SK-N-SH treated with all-trans-retinoic acid at 6 μM for 48 hours (cell line): Measurements from ENCODE around the gene MREG.

ENCODE experiments used
- ATAC-seq: fragments of 200-7000 bp; cut with Tn5 transposase; 3 replicates; pipeline ENCODE4 v1.9.1; 2020; ENCODE audit warnings: mild to moderate bottlenecking, moderate library complexity
- ARNTL ChIP-seq: fragments of 450-650 bp; formaldehyde crosslinking; IDR thresholded peaks from 2 replicates; pipeline ENCODE4 v1.5.0; 2020; ENCODE audit warnings: low read depth, mild to moderate bottlenecking, moderate library complexity, borderline replicate concordance
- BACH2 ChIP-seq: fragments of 250-450 bp; sonication (Bioruptor Pico); IDR thresholded peaks from 2 replicates; pipeline ENCODE4 v1.9.0; 2021; ENCODE audit warnings: mild to moderate bottlenecking, borderline replicate concordance
- CSDC2 ChIP-seq: fragments of 250-450 bp; sonication (Bioruptor Pico); IDR thresholded peaks from 2 replicates; pipeline ENCODE4 v1.5.0; 2020; ENCODE audit warnings: mild to moderate bottlenecking, moderate library complexity
- ESRRG ChIP-seq: fragments of 250-450 bp; sonication (Bioruptor Pico); IDR thresholded peaks from 2 replicates; pipeline ENCODE4 v1.6.1; 2021; ENCODE audit warnings: mild to moderate bottlenecking
- GLIS3 ChIP-seq: fragments of 250-450 bp; sonication (Bioruptor Pico); IDR thresholded peaks from 2 replicates; pipeline ENCODE4 v1.5.0; 2020; ENCODE audit warnings: mild to moderate bottlenecking, moderate library complexity
- OSR1 ChIP-seq: fragments of 250-450 bp; sonication (Bioruptor Pico); IDR thresholded peaks from 2 replicates; pipeline ENCODE4 v1.8.0; 2022; ENCODE audit warnings: moderate library complexity, mild to moderate bottlenecking, inconsistent platforms
- PPARA ChIP-seq: fragments of 250-450 bp; sonication (Bioruptor Pico); IDR thresholded peaks from 2 replicates; pipeline ENCODE4 v1.5.0; 2020; ENCODE audit warnings: mild to moderate bottlenecking, borderline replicate concordance
- RARB ChIP-seq: fragments of 250-450 bp; sonication (Bioruptor Pico); IDR thresholded peaks from 2 replicates; pipeline ENCODE4 v1.8.0; 2021; ENCODE audit warnings: mild to moderate bottlenecking, moderate library complexity
- SNAI2 ChIP-seq: fragments of 250-450 bp; sonication (Bioruptor Pico); IDR thresholded peaks from 2 replicates; pipeline ENCODE4 v1.5.0; 2020; ENCODE audit warnings: mild to moderate bottlenecking, moderate library complexity
- TOX ChIP-seq: fragments of 250-450 bp; sonication (Bioruptor Pico); IDR thresholded peaks from 2 replicates; pipeline ENCODE4 v1.8.0; 2021; ENCODE audit warnings: mild to moderate bottlenecking, moderate library complexity, borderline replicate concordance
- ZFP3 ChIP-seq: fragments of 250-450 bp; sonication (Bioruptor Pico); IDR thresholded peaks from 2 replicates; pipeline ENCODE4 v1.5.0; 2020; ENCODE audit warnings: mild to moderate bottlenecking, moderate library complexity
- ZFP30 ChIP-seq: fragments of 450-650 bp; formaldehyde crosslinking; IDR thresholded peaks from 2 replicates; pipeline ENCODE4 v1.5.0; 2022; ENCODE audit warnings: mild to moderate bottlenecking, moderate library complexity
- ZNF565 ChIP-seq: fragments of 450-650 bp; formaldehyde crosslinking; conservative IDR thresholded peaks from 2 replicates; pipeline ENCODE4 v1.5.0; 2020; ENCODE audit warnings: low read depth, mild to moderate bottlenecking, moderate library complexity
- ZNF70 ChIP-seq: fragments of 450-650 bp; formaldehyde crosslinking; IDR thresholded peaks from 2 replicates; pipeline ENCODE4 v1.5.0; 2020; ENCODE audit warnings: mild to moderate bottlenecking, moderate library complexity
- ZNF8 ChIP-seq: fragments of 450-650 bp; formaldehyde crosslinking; IDR thresholded peaks from 2 replicates; pipeline ENCODE4 v1.5.0; 2020; ENCODE audit warnings: mild to moderate bottlenecking, moderate library complexity
- TF ChIP-seq, protein P1 (sequence below): fragments of 250-450 bp; sonication (Bioruptor Pico); IDR thresholded peaks from 2 replicates; pipeline ENCODE4 v1.8.0; 2021; ENCODE audit warnings: low read depth, mild to moderate bottlenecking, moderate library complexity, borderline replicate concordance
- TF ChIP-seq, protein P2 (sequence below): fragments of 250-450 bp; sonication (Bioruptor Pico); IDR thresholded peaks from 2 replicates; pipeline ENCODE4 v1.5.0; 2020; ENCODE audit warnings: mild to moderate bottlenecking, moderate library complexity
- TF ChIP-seq, protein P3 (sequence below): fragments of 250-450 bp; sonication (Bioruptor Pico); IDR thresholded peaks from 2 replicates; pipeline ENCODE4 v1.8.0; 2020; ENCODE audit warnings: mild to moderate bottlenecking, moderate library complexity, borderline replicate concordance
- TF ChIP-seq, protein P4 (sequence below): fragments of 250-450 bp; sonication (Bioruptor Pico); IDR thresholded peaks from 2 replicates; pipeline ENCODE4 v1.5.1; 2020; ENCODE audit warnings: low read depth, mild to moderate bottlenecking, moderate library complexity

The MREG gene

DNA sequence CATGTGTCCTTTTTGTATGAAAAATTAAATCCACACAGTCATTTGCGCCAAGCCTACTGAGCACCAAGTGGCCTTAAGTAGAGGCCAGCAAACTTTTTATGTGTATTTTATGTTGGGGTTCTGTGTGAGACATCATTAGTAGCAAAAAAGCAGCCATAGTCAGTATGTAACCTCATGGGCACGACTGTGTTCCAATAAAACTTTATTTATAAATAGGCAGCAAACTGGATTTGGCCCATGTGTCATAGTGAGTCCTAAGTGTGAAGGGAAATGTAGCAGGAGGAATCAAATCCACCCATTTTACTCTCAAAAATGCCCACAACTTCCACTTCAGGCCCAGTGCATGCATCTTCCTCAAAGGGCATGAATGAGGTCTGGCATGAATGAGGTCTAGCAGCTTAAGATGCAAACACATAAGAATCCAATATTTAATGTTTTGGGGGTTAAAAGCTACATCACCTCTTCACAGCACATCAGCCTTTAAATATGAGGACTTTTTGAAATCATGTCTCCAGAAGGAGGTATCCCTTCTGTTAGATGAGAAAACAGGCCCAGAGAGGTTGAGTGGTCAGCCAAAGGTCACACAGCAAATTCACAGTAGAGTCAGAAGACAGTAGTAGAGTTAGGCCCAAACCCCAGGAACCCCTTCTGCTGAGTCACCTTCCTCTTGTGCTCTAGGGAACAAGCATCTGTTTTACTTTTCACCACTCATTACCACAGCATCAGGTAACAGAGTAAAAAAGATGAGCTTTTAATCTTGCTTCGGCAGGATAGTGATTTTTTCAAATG is 45.6 kb downstream of the MREG start (continued):
- no peak for TF ChIP-seq BACH2 (CRISPR knock-in tag)
- TF ChIP-seq TOX (CRISPR knock-in tag) = no peak
- TF ChIP-seq SNAI2 = no peak

DNA sequence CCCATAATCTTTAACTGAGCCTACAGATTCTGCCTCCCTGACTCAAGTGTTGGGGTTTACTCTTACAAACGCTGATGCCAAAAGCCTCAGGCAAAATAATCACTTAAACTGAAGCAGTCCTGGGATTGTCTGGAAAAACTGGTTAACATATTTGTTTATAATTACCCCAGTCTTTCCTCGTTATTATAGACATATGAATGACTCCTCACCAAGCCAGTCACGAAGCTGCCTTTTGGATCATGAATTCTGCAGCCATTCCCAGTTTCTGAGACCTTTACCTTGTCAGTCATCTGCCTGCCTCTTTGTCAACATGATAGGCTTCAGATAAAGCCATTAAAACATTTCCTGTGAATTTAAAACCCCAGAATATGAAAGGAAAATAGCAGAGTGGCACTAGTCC is 46.4 kb downstream of the MREG start:
- no peak for ATAC-seq
- TF ChIP-seq OSR1 (CRISPR knock-in tag) = no peak
- no peak for TF ChIP-seq ZFP30 (CRISPR knock-in tag)
- no peak for TF ChIP-seq SNAI2
- TF ChIP-seq, protein P1, sequence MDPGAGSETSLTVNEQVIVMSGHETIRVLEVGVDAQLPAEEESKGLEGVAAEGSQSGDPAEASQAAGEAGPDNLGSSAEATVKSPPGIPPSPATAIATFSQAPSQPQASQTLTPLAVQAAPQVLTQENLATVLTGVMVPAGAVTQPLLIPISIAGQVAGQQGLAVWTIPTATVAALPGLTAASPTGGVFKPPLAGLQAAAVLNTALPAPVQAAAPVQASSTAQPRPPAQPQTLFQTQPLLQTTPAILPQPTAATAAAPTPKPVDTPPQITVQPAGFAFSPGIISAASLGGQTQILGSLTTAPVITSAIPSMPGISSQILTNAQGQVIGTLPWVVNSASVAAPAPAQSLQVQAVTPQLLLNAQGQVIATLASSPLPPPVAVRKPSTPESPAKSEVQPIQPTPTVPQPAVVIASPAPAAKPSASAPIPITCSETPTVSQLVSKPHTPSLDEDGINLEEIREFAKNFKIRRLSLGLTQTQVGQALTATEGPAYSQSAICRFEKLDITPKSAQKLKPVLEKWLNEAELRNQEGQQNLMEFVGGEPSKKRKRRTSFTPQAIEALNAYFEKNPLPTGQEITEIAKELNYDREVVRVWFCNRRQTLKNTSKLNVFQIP (CRISPR knock-in tag) = no peak
- no peak for TF ChIP-seq GLIS3 (CRISPR knock-in tag)
- TF ChIP-seq ZNF565 (CRISPR knock-in tag) = no peak
- TF ChIP-seq BACH2 (CRISPR knock-in tag) = no peak
- TF ChIP-seq RARB (CRISPR knock-in tag) = no peak
- TF ChIP-seq, protein P2, sequence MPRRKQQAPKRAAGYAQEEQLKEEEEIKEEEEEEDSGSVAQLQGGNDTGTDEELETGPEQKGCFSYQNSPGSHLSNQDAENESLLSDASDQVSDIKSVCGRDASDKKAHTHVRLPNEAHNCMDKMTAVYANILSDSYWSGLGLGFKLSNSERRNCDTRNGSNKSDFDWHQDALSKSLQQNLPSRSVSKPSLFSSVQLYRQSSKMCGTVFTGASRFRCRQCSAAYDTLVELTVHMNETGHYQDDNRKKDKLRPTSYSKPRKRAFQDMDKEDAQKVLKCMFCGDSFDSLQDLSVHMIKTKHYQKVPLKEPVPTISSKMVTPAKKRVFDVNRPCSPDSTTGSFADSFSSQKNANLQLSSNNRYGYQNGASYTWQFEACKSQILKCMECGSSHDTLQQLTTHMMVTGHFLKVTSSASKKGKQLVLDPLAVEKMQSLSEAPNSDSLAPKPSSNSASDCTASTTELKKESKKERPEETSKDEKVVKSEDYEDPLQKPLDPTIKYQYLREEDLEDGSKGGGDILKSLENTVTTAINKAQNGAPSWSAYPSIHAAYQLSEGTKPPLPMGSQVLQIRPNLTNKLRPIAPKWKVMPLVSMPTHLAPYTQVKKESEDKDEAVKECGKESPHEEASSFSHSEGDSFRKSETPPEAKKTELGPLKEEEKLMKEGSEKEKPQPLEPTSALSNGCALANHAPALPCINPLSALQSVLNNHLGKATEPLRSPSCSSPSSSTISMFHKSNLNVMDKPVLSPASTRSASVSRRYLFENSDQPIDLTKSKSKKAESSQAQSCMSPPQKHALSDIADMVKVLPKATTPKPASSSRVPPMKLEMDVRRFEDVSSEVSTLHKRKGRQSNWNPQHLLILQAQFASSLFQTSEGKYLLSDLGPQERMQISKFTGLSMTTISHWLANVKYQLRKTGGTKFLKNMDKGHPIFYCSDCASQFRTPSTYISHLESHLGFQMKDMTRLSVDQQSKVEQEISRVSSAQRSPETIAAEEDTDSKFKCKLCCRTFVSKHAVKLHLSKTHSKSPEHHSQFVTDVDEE (CRISPR knock-in tag) = no peak
- TF ChIP-seq PPARA (CRISPR knock-in tag) = no peak
- TF ChIP-seq ESRRG (CRISPR knock-in tag) = no peak
- TF ChIP-seq ZFP3 = no peak
- TF ChIP-seq ZNF70 (CRISPR knock-in tag) = no peak
- no peak for TF ChIP-seq ZNF8 (CRISPR knock-in tag)
- no peak for TF ChIP-seq CSDC2 (CRISPR knock-in tag)
- TF ChIP-seq ARNTL (CRISPR knock-in tag) = no peak
- TF ChIP-seq, protein P3, sequence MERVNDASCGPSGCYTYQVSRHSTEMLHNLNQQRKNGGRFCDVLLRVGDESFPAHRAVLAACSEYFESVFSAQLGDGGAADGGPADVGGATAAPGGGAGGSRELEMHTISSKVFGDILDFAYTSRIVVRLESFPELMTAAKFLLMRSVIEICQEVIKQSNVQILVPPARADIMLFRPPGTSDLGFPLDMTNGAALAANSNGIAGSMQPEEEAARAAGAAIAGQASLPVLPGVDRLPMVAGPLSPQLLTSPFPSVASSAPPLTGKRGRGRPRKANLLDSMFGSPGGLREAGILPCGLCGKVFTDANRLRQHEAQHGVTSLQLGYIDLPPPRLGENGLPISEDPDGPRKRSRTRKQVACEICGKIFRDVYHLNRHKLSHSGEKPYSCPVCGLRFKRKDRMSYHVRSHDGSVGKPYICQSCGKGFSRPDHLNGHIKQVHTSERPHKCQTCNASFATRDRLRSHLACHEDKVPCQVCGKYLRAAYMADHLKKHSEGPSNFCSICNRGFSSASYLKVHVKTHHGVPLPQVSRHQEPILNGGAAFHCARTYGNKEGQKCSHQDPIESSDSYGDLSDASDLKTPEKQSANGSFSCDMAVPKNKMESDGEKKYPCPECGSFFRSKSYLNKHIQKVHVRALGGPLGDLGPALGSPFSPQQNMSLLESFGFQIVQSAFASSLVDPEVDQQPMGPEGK (CRISPR knock-in tag) = no peak
- TF ChIP-seq, protein P4, sequence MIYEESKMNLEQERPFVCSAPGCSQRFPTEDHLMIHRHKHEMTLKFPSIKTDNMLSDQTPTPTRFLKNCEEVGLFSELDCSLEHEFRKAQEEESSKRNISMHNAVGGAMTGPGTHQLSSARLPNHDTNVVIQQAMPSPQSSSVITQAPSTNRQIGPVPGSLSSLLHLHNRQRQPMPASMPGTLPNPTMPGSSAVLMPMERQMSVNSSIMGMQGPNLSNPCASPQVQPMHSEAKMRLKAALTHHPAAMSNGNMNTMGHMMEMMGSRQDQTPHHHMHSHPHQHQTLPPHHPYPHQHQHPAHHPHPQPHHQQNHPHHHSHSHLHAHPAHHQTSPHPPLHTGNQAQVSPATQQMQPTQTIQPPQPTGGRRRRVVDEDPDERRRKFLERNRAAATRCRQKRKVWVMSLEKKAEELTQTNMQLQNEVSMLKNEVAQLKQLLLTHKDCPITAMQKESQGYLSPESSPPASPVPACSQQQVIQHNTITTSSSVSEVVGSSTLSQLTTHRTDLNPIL (CRISPR knock-in tag) = no peak

DNA sequence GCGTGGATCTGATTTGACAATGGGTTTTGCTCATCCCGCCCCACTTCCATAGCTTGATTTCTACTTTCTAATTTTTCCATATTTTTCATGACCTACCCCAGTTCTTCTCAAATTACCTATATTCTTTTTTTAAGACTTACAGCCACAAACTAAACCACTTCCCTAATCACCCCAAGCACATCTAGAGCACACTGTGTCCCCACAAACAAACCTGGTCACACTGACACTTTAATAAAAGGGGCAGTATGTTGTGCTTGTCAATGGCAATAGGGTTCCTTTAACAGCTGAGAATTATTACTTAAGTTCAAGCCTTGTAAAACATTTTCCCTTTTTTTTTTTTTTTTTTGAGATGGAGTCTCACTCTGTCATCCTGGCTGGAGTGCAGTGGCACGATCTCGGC is 47.1 kb downstream of the MREG start:
- no peak for ATAC-seq
- TF ChIP-seq CSDC2 (CRISPR knock-in tag) (no peak), GLIS3 (CRISPR knock-in tag) (no peak), OSR1 (CRISPR knock-in tag) (no peak), RARB (CRISPR knock-in tag) (no peak), BACH2 (CRISPR knock-in tag) (no peak), ZFP3 (no peak), ZNF565 (CRISPR knock-in tag) (no peak), ZFP30 (CRISPR knock-in tag) (no peak), ARNTL (CRISPR knock-in tag) (no peak), ESRRG (CRISPR knock-in tag) (no peak), ZNF70 (CRISPR knock-in tag) (no peak), SNAI2 (no peak)
- TF ChIP-seq, protein P2 (CRISPR knock-in tag) = no peak
- TF ChIP-seq, protein P1 (CRISPR knock-in tag) = no peak
- TF ChIP-seq, protein P4 (CRISPR knock-in tag) = no peak
